Mesenchymal stem cell (in vitro differentiated cells and primary cell): ENCODE measurements around the gene MLXIP.
A peak's percentile ranks its signal among the peaks of the same experiment; 100 is the strongest.

Experiments used
- DNase-seq: peaks from one replicate; pipeline ENCODE4 v3.0.0-alpha.2; 2013
- H2AFZ ChIP-seq: one replicate; pipeline ENCODE4 v1.6.1; 2013; ENCODE audit warnings: low read depth, mild to moderate bottlenecking, control low read depth, inconsistent platforms, low read length, moderate library complexity
- H2AK5ac ChIP-seq: 2 replicates; pipeline ENCODE4 v1.6.1; 2013; ENCODE audit warnings: low read length, moderate library complexity, mild to moderate bottlenecking, inconsistent platforms; ENCODE audit not compliant: severe bottlenecking
- H2BK120ac ChIP-seq: one replicate; pipeline ENCODE4 v1.6.1; 2013; ENCODE audit warnings: low read depth, mild to moderate bottlenecking, inconsistent platforms, low read length, moderate library complexity
- H2BK12ac ChIP-seq, 2 experiments: one replicate each; pipeline ENCODE4 v1.6.1; 2013; ENCODE audit warnings: inconsistent platforms in 2 of 2, low read length in 2 of 2, mild to moderate bottlenecking in 2 of 2, moderate library complexity in 2 of 2, control low read depth in 1 of 2
- H2BK15ac ChIP-seq: one replicate; pipeline ENCODE4 v1.6.1; 2013; ENCODE audit warnings: mild to moderate bottlenecking, low read depth, inconsistent platforms; ENCODE audit not compliant: poor library complexity, severe bottlenecking
- H2BK5ac ChIP-seq: 2 replicates; pipeline ENCODE4 v1.6.1; 2013; ENCODE audit warnings: low read depth, mild to moderate bottlenecking, low read length, control low read depth, inconsistent platforms; ENCODE audit not compliant: poor library complexity, severe bottlenecking
- H3K14ac ChIP-seq, 2 experiments: one replicate each; pipeline ENCODE4 v1.6.1; 2013; ENCODE audit warnings: inconsistent platforms in 2 of 2, low read length in 2 of 2, control low read depth in 1 of 2, mild to moderate bottlenecking in 1 of 2, moderate library complexity in 1 of 2
- H3K18ac ChIP-seq, 2 experiments: one replicate each; pipeline ENCODE4 v1.6.1; 2013; ENCODE audit warnings: inconsistent platforms in 2 of 2, low read length in 2 of 2, control low read depth in 1 of 2, low read depth in 1 of 2, mild to moderate bottlenecking in 1 of 2
- H3K23ac ChIP-seq, 2 experiments: one replicate each; pipeline ENCODE4 v1.6.1; 2013; ENCODE audit warnings: inconsistent platforms in 2 of 2, low read length in 2 of 2, mild to moderate bottlenecking in 2 of 2, moderate library complexity in 2 of 2, control low read depth in 1 of 2
- H3K27ac ChIP-seq: 2 replicates; pipeline ENCODE4 v1.5.1; 2013; ENCODE audit warnings: mild to moderate bottlenecking, moderate library complexity, low read length, control low read depth, inconsistent platforms; ENCODE audit not compliant: poor library complexity, severe bottlenecking
- H3K27me3 ChIP-seq, 2 experiments: 2 replicates each; pipeline versions ENCODE4 v1.6.1 to v1.7.0; 2013; ENCODE audit warnings: low read length in 2 of 2, mild to moderate bottlenecking in 2 of 2, moderate library complexity in 2 of 2, control low read depth in 1 of 2, inconsistent platforms in 1 of 2; ENCODE audit not compliant: control insufficient read depth in 1 of 2, insufficient read depth in 1 of 2
- H3K36me3 ChIP-seq, 2 experiments: 2 replicates each; pipeline versions ENCODE4 v1.6.1 to v1.7.0; 2013; ENCODE audit warnings: low read length in 2 of 2, control low read depth in 1 of 2, inconsistent platforms in 1 of 2, low read depth in 1 of 2, mild to moderate bottlenecking in 1 of 2; ENCODE audit not compliant: insufficient read depth in 2 of 2, control insufficient read depth in 1 of 2
- H3K4ac ChIP-seq, 2 experiments: one replicate each; pipeline ENCODE4 v1.6.1; 2013; ENCODE audit warnings: inconsistent platforms in 2 of 2, low read length in 2 of 2, mild to moderate bottlenecking in 2 of 2, moderate library complexity in 2 of 2, control low read depth in 1 of 2, low read depth in 1 of 2
- H3K4me1 ChIP-seq: 2 replicates; pipeline ENCODE4 v1.6.1; 2013; ENCODE audit warnings: low read depth, low read length, control low read depth; ENCODE audit not compliant: control insufficient read depth, insufficient read depth
- H3K4me2 ChIP-seq: 2 replicates; pipeline ENCODE4 v1.6.1; 2013; ENCODE audit warnings: low read length, mild to moderate bottlenecking, inconsistent platforms; ENCODE audit not compliant: poor library complexity, severe bottlenecking
- H3K4me3 ChIP-seq, 2 experiments: 2 replicates each; pipeline versions ENCODE4 v1.5.1 to v1.7.0; 2013; ENCODE audit warnings: low read length in 2 of 2, mild to moderate bottlenecking in 2 of 2, control low read depth in 1 of 2, low read depth in 1 of 2; ENCODE audit not compliant: insufficient read depth in 1 of 2
- H3K79me1 ChIP-seq: replicated peaks from 2 replicates; pipeline ENCODE4 v1.6.1; 2013; ENCODE audit warnings: mild to moderate bottlenecking, control low read depth, low read length, inconsistent platforms; ENCODE audit not compliant: poor library complexity, severe bottlenecking
- H3K9ac ChIP-seq: 2 replicates; pipeline ENCODE4 v1.7.0; 2013; ENCODE audit warnings: mild to moderate bottlenecking, low read length, moderate library complexity
- H3K9me3 ChIP-seq: 2 replicates; pipeline ENCODE4 v1.7.0; 2013; ENCODE audit warnings: mild to moderate bottlenecking, low read length; ENCODE audit not compliant: control insufficient read depth
- H4K8ac ChIP-seq: one replicate; pipeline ENCODE4 v1.6.1; 2013; ENCODE audit warnings: inconsistent platforms, mild to moderate bottlenecking, low read length, moderate library complexity
- H4K91ac ChIP-seq: one replicate; pipeline ENCODE4 v1.6.1; 2013; ENCODE audit warnings: mild to moderate bottlenecking, low read length, inconsistent platforms
- WGBS: methylation state at CpG from one replicate; pipeline ENCODE4 v1.1.7; 2013; ENCODE audit warnings: mixed read lengths; 5-methylcytosine and 5-hydroxymethylcytosine counted together

The MLXIP gene

DNA sequence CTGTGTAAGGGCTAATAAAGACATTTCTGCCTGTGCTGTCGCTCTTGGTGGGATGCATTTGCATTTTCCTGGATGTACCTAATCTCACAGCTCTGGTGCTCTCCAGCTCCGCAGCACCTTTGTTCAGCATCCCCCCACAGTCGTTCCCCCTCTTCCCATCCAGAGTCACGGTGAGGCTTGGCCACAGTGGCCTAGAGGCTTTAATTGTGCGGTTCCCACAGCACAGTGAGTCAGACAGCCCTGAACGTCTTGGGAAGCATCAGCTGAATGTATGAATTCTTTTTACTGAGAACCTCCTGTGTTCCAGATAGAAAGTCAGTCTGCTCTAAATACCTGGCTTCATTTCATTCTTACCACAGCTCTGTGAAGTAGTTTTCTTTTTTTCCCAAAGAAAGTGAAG is 28.7 kb downstream of the MLXIP start:
- peak overlapping the region; percentile 4 for H3K9ac ChIP-seq
- WGBS: 72% methylated on average over 5 of the region's 6 CpGs
- no peak overlapping the region for H4K91ac ChIP-seq
- no peaks in the 10 kb centered on the region for H3K27me3 ChIP-seq
- peak overlapping the region; percentile 0 for H4K8ac ChIP-seq
- H2BK15ac ChIP-seq: no peak overlapping the region
- H3K14ac ChIP-seq: no peak overlapping the region
- H3K27ac ChIP-seq: peak overlapping the region; percentile 30
- no peak overlapping the region for H3K18ac ChIP-seq
- peaks cover 15% of the 10 kb centered on the region for H3K4me1 ChIP-seq
- no peak overlapping the region for H3K4me2 ChIP-seq
- H3K9me3 ChIP-seq: no peaks in the 10 kb centered on the region
- peaks cover 38% of the 10 kb centered on the region for H3K79me1 ChIP-seq
- H2AK5ac ChIP-seq: no peak overlapping the region
- H2BK5ac ChIP-seq: no peak overlapping the region
- peak; percentile 66 for DNase-seq
- H3K23ac ChIP-seq: no peak overlapping the region
- H2BK120ac ChIP-seq: no peak overlapping the region
- no peak overlapping the region for H3K4me3 ChIP-seq
- no peak overlapping the region for H2BK12ac ChIP-seq
- no peak overlapping the region for H3K4ac ChIP-seq
- peaks cover 0 to 6% of the 10 kb centered on the region in 2 experiments for H3K36me3 ChIP-seq
- H2AFZ ChIP-seq: no peak overlapping the region

DNA sequence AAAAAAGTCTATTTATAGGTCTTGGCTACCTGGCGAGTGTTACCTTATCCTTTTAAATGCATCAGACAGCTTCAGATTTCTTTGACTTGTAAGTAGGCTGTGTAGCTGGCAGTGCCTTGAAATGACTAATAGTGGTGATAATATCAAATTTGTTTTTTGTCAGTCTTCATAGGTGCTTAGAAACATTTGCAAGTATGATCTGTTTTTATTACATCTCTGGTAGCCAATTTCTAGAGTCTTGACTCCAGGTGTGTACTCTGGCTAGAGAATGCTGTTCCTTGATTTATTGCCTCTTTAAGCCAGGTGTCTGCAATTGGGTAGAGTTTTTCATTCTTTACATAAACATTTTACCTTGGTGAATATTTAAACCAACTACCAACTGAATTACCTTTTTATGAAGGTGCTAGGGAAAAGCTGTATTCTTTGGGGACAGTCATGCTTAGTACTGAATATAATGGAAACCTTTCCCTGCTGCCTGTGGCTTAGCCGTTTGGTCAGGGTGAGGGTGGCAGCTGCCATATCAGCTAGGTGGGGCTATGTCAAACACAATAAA is 32.6 kb downstream of the MLXIP start:
- no peak overlapping the region for H2BK120ac ChIP-seq
- no peaks in the 10 kb centered on the region for H3K9me3 ChIP-seq
- no peak overlapping the region for H4K8ac ChIP-seq
- H3K4me2 ChIP-seq: no peak overlapping the region
- peaks cover 18% of the 10 kb centered on the region for H3K4me1 ChIP-seq
- H3K23ac ChIP-seq: no peak overlapping the region
- H3K79me1 ChIP-seq: peaks cover 20% of the 10 kb centered on the region
- no peak overlapping the region for H2BK12ac ChIP-seq
- DNase-seq: no peak
- no peak overlapping the region for H4K91ac ChIP-seq
- H2BK5ac ChIP-seq: no peak overlapping the region
- no peak overlapping the region for H2AK5ac ChIP-seq
- 86% methylated on average over 2 of the region's 2 CpGs for WGBS
- no peak overlapping the region for H2BK15ac ChIP-seq
- no peak overlapping the region for H3K27ac ChIP-seq
- H3K27me3 ChIP-seq: no peaks in the 10 kb centered on the region
- no peak overlapping the region for H3K4ac ChIP-seq
- H3K18ac ChIP-seq: peak overlapping the region in 1 of 2 experiments; percentile 34
- H2AFZ ChIP-seq: no peak overlapping the region
- H3K9ac ChIP-seq: no peak overlapping the region
- no peak overlapping the region for H3K4me3 ChIP-seq
- peaks cover 0 to 3% of the 10 kb centered on the region in 2 experiments for H3K36me3 ChIP-seq
- H3K14ac ChIP-seq: no peak overlapping the region

DNA sequence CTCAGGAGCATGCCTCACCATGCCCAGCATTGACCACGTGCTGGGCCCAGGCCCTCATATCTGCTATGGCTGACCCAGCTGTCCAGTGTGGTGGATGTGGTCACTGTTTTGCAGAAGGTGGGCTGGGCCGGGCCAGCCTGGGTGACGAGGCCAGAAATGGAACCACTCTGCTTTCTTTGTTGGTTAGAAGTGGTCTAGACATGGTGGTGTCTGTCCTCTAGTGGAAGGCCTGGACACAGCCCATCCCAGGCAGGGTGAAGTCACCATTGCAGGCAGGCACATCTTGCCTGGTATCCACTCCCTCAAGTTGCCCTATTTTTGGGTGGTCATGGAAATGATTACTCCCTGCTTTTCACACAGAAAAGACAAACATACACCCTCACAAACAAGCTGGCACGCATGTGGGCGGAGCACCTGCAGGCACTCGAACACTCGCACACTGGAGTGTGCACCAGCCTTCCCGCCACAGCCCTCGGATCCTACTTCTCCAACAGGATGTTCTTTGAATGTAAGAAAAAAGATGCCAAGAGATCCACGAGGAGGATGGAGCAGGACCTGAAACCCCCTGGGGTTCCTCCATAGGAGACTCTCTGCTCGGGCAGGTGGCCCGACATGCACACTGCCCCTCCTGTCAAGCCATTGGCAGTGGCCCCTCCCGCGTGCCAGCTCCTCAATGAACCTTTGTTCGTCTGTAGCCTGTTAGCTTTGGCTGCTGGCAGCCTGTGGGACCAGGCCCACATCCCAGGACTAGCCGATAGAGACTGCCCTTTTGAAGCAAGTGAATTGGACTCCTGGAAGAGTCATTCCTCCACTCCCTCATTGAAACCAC is 38.4 kb downstream of the MLXIP start:
- Histone ChIP-seq H2BK15ac (no peak overlapping the region), H3K9ac (no peak overlapping the region), H4K8ac (no peak overlapping the region), H3K4me2 (no peak overlapping the region), H2AFZ (no peak overlapping the region), H3K18ac (no peak overlapping the region), H3K4ac (no peak overlapping the region), H2BK5ac (no peak overlapping the region), H2BK120ac (no peak overlapping the region), H4K91ac (no peak overlapping the region), H3K27me3 (no peaks in the 10 kb centered on the region), H3K27ac (no peak overlapping the region), H2BK12ac (no peak overlapping the region), H2AK5ac (no peak overlapping the region), H3K23ac (peak overlapping the region in 1 of 2 experiments; percentile 74), H3K9me3 (no peaks in the 10 kb centered on the region), H3K4me1 (peaks cover 12% of the 10 kb centered on the region), H3K36me3 (peaks cover 3 to 9% of the 10 kb centered on the region in 2 experiments), H3K4me3 (no peak overlapping the region), H3K14ac (no peak overlapping the region), H3K79me1 (peaks cover 22% of the 10 kb centered on the region)
- 95% methylated on average over 16 of the region's 16 CpGs for WGBS
- no peak for DNase-seq

DNA sequence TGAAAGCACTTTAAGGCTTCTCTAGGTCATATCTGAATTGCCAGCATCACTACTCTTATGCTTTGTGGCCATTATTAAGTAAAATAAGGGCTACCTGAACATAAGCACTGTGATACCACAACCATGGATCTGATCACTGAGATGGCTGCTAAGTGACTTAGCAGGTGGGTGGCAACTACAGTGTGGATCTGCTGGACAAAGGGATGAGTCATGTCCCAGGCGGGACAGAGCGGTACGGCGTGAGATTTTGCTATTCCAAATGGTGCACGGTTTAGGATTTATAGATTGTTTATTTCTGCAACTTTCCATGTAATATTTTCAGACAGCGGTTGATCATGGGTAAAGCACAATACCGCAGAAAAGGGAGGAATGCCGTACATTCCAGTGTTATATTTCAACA is 39.4 kb downstream of the MLXIP start:
- H2AFZ ChIP-seq: no peak overlapping the region
- H3K9me3 ChIP-seq: no peaks in the 10 kb centered on the region
- H2BK12ac ChIP-seq: no peak overlapping the region
- no peak overlapping the region for H4K91ac ChIP-seq
- H3K4ac ChIP-seq: no peak overlapping the region
- no peak overlapping the region for H3K14ac ChIP-seq
- H4K8ac ChIP-seq: no peak overlapping the region
- H2BK120ac ChIP-seq: no peak overlapping the region
- no peak for DNase-seq
- H3K36me3 ChIP-seq: peaks cover 3 to 9% of the 10 kb centered on the region in 2 experiments
- H3K4me2 ChIP-seq: no peak overlapping the region
- H3K9ac ChIP-seq: no peak overlapping the region
- 74% methylated on average over 8 of the region's 8 CpGs for WGBS
- no peak overlapping the region for H2BK5ac ChIP-seq
- peak overlapping the region; percentile 10 for H3K27ac ChIP-seq
- H2BK15ac ChIP-seq: no peak overlapping the region
- H3K23ac ChIP-seq: no peak overlapping the region
- H2AK5ac ChIP-seq: no peak overlapping the region
- no peak overlapping the region for H3K18ac ChIP-seq
- H3K4me1 ChIP-seq: peaks cover 13% of the 10 kb centered on the region
- H3K79me1 ChIP-seq: peaks cover 25% of the 10 kb centered on the region
- no peak overlapping the region for H3K4me3 ChIP-seq
- no peaks in the 10 kb centered on the region for H3K27me3 ChIP-seq
